Fibroblast of villous mesenchyme (primary cell): ENCODE data around the gene DTNB. TPM values are rescaled to one million over a fixed set of nuclear protein-coding genes. Genes with fewer than 3 reads are reported as not detected.
A peak's percentile ranks its signal among the peaks of the same experiment; 100 is the strongest.
"Not testable (repeated sequence)": the region's sequence is repeated elsewhere in the genome, so short reads cannot be mapped to it uniquely, and the experiment has no call there.

Experiments
- DNase-seq: peaks from one replicate; pipeline ENCODE4 v3.0.0-alpha.2; 2010; ENCODE audit warnings: low read depth
- H3K4me3 ChIP-seq: 2 replicates; pipeline ENCODE4 v1.5.1; 2011; ENCODE audit warnings: low read depth, mild to moderate bottlenecking, low read length
- CTCF ChIP-seq: IDR thresholded peaks from 2 replicates; pipeline ENCODE4 v1.5.1; 2012; ENCODE audit warnings: low read depth, mild to moderate bottlenecking, low read length; ENCODE audit not compliant: insufficient read depth
- total RNA-seq: library from RNA; depleted of rRNA; stranded (reverse); fragments of >200 nt; gene quantifications from 2 replicates; pipeline ENCODE4 v1.2.3, GENCODE V29; 2012

Gene DTNB
- total RNA-seq, 1 donor, result 5.2 TPM

GRCh38 chr2:25606892-25607291, 66.5 kb downstream of the DTNB start:
- TF ChIP-seq CTCF, result peak; percentile 52
- peak; percentile 22 for DNase-seq
- H3K4me3 ChIP-seq, result no peak overlapping the region

- TF ChIP-seq CTCF, result no peak
- H3K4me3 ChIP-seq, result no peak overlapping the region
- DNase-seq, result no peak
Observed at GRCh38 chr2:25602333-25602723, 71.0 kb downstream of the DTNB start.

- DNase-seq, H3K4me3 ChIP-seq: not testable (repeated sequence)
Observed at GRCh38 chr2:25601711-25602332, 71.6 kb downstream of the DTNB start.

GRCh38 chr2:25598911-25599310, 74.5 kb downstream of the DTNB start:
- no peak for TF ChIP-seq CTCF
- no peak for DNase-seq
- no peak overlapping the region for H3K4me3 ChIP-seq

- no peak for TF ChIP-seq CTCF
- DNase-seq, result no peak
- H3K4me3 ChIP-seq, result no peak overlapping the region
Observed at GRCh38 chr2:25598332-25598731, 75.0 kb downstream of the DTNB start.

- no peak overlapping the region for H3K4me3 ChIP-seq
- no peak for TF ChIP-seq CTCF
- no peak for DNase-seq
Observed at GRCh38 chr2:25597881-25598280, 75.5 kb downstream of the DTNB start.

- no peak for TF ChIP-seq CTCF
- no peak for DNase-seq
- H3K4me3 ChIP-seq, result no peak overlapping the region
Observed at GRCh38 chr2:25596516-25597244, 76.7 kb downstream of the DTNB start.
